ENCODE data around the gene DCXR.

DNA sequence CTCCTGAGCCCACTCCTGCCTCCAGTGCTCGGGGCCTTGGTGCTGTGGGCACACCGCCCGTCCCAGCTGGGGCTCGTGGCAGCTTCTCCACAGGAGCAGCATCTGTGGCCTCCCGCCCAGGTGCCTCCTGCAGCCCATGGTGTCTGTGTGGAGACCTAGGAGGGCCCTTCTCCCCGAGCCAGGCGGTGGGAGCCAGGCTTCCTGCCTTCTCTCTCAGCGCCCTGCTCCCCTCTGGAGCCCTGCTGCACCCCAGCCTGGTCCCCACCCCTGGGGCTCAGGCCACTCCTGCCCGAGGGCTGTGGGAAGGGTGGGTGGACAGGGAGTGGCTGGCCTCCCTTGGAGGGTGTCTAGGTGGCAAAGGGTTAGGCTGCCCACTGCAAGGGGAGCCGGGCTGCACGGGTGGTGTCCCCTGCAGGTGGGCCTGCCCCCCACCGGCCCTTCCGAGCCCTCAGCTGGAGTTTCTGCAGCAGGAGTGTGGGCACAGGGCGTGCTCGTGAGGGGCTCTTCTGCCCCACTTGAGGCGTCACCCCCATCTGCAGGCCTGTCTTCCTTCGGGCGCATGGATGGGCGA is 25.8 kb downstream of the DCXR start:
- TF ChIP-seq EP300 (IDR thresholded peaks at IDR 0.05) (no peak), POLR2AphosphoS5 (IDR thresholded peaks at IDR 0.05) (no peak), POLR2A (IDR thresholded peaks at IDR 0.05) (no peak)
- TF ChIP-seq, protein P1, sequence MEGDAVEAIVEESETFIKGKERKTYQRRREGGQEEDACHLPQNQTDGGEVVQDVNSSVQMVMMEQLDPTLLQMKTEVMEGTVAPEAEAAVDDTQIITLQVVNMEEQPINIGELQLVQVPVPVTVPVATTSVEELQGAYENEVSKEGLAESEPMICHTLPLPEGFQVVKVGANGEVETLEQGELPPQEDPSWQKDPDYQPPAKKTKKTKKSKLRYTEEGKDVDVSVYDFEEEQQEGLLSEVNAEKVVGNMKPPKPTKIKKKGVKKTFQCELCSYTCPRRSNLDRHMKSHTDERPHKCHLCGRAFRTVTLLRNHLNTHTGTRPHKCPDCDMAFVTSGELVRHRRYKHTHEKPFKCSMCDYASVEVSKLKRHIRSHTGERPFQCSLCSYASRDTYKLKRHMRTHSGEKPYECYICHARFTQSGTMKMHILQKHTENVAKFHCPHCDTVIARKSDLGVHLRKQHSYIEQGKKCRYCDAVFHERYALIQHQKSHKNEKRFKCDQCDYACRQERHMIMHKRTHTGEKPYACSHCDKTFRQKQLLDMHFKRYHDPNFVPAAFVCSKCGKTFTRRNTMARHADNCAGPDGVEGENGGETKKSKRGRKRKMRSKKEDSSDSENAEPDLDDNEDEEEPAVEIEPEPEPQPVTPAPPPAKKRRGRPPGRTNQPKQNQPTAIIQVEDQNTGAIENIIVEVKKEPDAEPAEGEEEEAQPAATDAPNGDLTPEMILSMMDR (IDR thresholded peaks at IDR 0.05) = no peak

Data from upper lobe of left lung (tissue), 4 donors.